HG03103 (cell line): Measurements from ENCODE around the gene UNC5B.

Source experiments
- ATAC-seq: cut with Tn5 transposase; IDR thresholded peaks from one replicate; pipeline ENCODE4 v1.9.1; 2021; ENCODE audit warnings: low read depth; ENCODE audit not compliant: unreplicated experiment

Gene UNC5B

DNA sequence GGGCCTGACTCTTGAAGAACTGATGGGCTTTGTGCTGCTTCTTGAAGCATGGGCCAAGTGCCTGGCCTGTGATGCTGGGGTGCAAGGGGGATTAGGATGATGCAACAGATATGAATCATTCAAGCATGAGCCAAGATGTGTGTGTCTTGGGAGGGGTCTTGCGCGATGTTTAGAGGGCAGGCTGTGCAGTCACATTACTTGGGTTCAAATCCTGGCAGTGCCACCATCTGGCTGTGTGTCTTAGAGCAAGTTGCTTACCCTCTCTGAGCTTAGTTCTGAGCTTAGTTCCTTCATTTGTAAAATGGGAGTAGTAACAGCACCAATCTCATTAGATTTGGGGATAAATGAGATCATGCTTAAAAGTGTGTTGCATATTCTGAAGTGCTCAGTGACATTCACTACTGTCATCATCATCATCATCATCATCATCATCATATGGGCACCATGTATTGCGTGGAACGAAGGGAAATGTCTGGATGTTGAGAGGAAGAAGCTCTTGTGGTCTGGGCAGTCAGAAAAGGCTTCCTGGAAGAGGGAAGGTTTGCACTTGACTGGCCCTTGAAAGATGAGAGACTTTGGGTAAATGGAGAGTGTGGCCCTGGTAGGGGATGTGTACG lies 9.3 kb downstream of the UNC5B start:
- ATAC-seq, result no peak

GRCh38 chr10:71222601-71223346 lies 10.4 kb downstream of the UNC5B start:
- no peak for ATAC-seq

- ATAC-seq, result no peak
Observed at GRCh38 chr10:71223347-71224058, 11.1 kb downstream of the UNC5B start.

DNA sequence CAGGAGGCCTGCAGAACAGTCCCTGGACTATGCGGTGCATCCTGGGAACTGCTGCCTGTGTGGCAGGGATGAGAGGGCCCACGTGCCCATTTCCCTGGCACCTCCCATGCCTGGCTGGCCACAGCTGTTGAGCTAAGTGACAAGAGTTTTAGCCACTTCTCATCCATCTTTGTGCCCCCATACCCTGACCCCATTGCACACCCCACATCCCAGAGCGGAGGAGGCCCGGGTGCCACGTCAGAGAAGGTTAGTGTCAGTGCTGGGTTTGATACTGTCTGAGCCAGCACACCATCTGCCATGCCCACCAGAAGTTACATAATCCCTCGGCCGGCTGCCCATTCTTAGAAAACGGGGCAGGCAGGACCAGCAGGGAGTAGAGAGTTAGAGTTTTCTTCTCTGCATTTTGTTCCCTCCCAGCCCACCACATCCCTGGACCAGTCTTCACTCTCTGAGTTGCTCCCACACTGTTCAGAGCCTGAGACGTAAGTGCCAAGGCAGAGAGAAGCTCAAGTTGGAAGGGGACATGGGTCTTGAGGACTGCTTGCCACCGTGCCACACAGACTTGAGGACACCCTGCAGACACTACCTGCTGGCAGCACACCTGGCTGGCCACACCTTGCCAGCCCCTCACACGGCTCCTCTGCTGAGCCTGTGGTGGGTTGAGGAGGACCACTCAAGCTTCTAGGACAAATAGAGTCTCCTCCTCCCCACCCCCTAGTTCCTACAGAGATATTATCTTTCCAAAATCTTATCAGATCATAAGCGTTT lies 13.1 kb downstream of the UNC5B start:
- no peak for ATAC-seq

DNA sequence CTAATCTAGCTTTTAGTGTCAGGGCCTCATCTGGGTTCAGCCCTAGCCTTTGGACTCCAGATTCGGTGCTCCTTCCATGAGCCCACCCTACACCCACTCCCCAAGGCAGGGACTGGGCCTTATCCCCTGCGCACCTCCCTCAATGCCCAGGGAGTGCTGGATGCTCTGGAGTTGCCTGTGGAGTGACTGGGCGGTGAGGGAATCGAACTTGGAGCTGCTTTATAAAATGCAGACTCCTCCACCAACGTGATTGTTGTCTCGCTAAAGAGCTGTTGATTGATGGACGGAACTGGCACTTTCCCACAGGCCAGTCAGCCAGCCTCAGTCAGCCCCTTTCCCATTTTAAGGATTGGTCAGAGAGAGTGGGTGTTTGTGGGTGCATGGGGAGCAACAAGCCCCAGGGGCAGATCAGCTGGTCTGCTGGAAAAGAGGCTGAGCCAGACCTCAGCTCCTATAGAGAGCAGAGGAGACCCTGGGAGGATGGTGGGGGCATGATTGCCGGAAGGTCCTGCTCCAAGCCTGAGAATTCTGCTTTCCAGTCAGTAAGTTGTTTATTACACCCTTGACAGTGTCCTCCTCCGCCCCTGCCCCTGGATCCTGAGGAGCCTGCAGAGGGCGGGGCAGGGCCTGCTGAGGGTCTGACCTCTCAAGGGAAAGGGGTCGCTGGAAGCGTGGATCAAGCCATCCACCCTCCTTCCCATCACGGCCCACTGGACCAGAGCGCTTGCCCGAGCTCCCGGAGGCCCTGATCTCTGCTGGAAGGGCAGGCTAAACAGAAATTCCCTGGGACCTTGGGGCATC lies 16.7 kb downstream of the UNC5B start:
- ATAC-seq, result no peak

DNA sequence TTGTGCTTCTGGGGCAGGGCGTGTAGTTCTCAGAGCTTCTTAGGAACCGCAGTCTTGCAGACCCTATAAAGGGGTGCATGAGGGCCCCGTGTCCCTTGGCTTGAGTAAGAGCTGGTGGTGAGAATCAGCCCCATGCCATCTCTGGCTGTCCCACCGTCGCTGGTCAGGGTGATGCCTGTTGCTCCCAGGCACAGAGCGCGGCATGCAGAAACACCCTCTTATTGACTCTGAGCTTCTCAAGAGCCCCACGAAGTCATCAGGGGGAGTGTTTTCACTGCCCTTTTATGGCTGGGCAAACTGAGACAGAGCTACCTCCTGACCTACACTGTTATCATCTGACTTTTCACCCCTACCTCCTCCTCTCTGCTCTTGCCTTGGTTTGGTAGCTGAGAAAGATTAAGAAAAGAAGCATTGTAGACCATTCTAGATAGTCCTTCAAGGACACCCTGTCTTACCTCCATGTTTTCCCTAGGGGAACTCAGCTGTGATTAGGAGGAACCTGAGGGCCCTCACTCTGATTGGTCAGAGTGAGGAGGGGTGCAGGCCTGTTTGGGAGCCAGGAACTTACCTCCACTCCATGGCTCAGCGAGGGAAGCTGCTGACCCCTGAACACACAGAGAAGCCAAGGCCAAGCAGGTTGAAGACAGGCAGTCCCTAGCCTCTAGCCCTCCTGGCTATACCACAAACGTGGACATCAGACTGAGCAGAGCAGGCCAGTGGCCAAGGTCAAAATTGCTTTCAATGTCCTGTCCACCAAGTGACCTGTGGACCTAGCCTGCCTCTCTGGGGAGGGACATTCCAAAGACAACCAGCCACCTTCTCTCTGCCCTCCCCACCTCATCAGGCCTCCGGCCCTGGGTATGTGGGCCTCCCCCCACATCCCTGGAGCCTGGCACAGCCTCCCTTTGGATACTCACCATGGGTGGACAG lies 17.6 kb downstream of the UNC5B start:
- ATAC-seq, result no peak

- no peak for ATAC-seq
Observed at GRCh38 chr10:71230656-71231025, 18.3 kb downstream of the UNC5B start.

DNA sequence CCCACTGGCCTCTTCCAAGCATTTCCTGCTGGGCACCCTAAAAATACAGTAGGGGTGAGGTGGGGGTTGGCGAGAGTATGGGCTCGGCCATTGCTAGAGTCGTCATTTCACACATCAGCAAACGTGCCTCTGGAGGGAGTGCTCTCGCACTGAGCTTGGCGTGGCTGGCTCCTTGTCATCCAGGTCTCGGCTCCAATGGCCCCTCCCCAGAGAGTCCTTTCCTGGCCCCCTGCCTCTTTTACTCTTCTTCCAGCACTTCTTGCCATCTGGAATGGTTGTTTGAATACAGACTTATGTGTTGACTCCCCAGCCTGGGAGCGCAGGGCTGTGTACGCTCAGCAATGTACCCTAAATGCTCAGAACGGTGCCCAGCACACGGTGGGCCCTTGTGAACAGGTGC lies 18.8 kb downstream of the UNC5B start:
- no peak for ATAC-seq

GRCh38 chr10:71232089-71232998 lies 20.0 kb downstream of the UNC5B start:
- ATAC-seq, result no peak

- ATAC-seq, result no peak
Observed at GRCh38 chr10:71233482-71233892, 21.1 kb downstream of the UNC5B start.

- ATAC-seq, result no peak
Observed at GRCh38 chr10:71234004-71234894, 21.9 kb downstream of the UNC5B start.

- ATAC-seq, result no peak
Observed at GRCh38 chr10:71234970-71235685, 22.8 kb downstream of the UNC5B start.

- ATAC-seq, result no peak
Observed at GRCh38 chr10:71235808-71236207, 23.4 kb downstream of the UNC5B start.

DNA sequence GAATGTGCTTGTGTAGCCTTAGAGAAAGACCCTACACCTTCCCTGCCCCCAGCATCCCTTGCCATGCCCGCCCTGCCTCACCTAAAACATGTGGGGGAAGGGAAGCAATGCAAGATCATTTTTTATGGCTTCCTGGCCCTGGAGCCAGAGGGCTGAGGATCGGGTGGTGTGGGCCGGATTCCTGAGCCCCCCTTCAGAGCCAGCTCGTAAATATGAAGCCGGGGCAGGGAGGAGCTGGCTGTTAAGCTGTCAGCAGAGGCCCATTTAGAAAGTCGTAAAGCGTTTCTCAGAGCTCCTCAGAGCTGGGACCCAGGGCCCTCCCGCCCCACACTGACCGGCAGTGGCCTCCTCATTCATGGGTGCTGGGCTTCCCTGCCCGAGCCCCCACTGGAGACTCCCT lies 23.9 kb downstream of the UNC5B start:
- no peak for ATAC-seq

DNA sequence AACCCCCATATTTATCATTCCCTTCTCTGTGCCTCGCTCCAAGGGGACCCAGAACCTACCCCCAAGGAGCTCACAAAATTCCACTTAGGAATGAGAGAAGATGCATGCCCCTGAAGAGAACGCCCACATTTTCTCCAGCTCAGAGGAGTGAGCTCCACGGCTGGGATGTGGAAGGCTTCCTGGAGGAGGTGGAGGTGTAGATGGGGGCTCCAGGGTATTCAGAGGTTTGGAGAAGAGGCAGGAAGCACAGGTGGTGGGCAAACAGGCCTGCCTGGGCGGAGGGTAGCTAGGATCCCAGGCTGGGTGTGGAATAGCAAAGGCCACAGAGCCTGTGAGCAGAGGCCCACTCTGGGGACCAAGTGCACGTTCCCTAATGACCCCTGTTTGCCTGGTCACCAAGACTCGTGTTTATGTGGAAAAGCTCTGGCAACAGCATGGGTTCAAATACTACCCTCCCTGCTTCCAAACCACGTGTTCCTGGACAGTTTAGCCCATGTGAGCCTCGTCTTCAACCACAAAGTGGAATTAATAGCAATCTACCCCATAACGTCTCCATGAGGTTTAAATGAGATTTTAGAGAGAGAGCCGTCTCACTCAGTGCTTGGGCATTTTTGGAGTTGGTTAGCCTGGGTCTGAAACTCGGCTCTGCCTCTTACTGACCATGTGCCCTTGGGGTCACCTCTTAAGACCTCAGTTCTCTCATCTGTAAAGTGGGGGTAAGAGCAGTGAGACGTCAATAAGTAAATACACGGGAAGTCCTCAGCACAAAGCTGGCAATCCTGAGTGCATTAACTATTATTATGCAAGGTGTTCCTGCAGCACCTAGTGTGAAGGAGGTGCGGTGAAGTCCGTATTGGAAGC lies 24.7 kb downstream of the UNC5B start:
- no peak for ATAC-seq
